ENCODE results near the gene KLK14.

The KLK14 gene

DNA sequence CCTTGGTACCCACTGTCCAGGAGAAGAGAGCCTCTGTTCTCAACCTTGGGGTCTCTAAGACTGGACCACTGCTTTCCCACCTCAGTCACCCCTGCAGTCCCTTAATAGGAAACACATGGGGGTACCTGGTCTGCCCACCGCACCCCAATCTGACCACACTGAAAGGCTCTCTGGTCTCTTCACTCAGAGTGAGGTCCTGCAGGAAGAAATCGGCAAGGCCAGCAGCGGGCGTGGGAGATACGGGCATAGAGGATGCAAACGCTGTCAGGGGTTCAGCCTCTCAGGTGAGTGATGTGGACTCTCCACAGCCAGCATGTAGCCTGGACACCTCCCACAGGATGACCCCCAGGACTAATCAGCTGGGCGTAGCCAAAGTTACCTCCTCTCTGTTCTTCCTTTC is 45.5 kb upstream of the KLK14 start:
- Histone ChIP-seq H3K9ac (ENCODE audit: low read depth, low read length, poor library complexity, severe bottlenecking) (no peak overlapping the region), H3K36me3 (ENCODE audit: insufficient read depth, low read length) (no peaks in the 10 kb centered on the region), H3K4me2 (ENCODE audit: low read depth, low read length, poor library complexity, severe bottlenecking) (no peak overlapping the region), H3K4me1 (ENCODE audit: insufficient read depth, low read length, poor library complexity, severe bottlenecking) (no peaks in the 10 kb centered on the region), H3F3A (ENCODE audit: low read depth) (no peaks in the 10 kb centered on the region), H4K20me1 (ENCODE audit: insufficient read depth, low read length, poor library complexity, severe bottlenecking) (no peaks in the 10 kb centered on the region), H3K79me2 (ENCODE audit: insufficient read depth, low read length) (no peaks in the 10 kb centered on the region), H2AFZ (ENCODE audit: low read length) (no peak overlapping the region), H3K4me3 (ENCODE audit: low read length, poor library complexity, severe bottlenecking) (no peak overlapping the region), H3K27me3 (ENCODE audit: insufficient read depth, low read length, poor library complexity, severe bottlenecking) (no peaks in the 10 kb centered on the region), H3K9me2 (replicated peaks; ENCODE audit: low read depth, low read length) (no peaks in the 10 kb centered on the region), H3K9me3 (ENCODE audit: insufficient read depth, low read depth, low read length) (no peaks in the 10 kb centered on the region)
- TF ChIP-seq EZH2phosphoT487 (IDR thresholded peaks at IDR 0.05; ENCODE audit: borderline replicate concordance): no peak
- TF ChIP-seq, protein P1, sequence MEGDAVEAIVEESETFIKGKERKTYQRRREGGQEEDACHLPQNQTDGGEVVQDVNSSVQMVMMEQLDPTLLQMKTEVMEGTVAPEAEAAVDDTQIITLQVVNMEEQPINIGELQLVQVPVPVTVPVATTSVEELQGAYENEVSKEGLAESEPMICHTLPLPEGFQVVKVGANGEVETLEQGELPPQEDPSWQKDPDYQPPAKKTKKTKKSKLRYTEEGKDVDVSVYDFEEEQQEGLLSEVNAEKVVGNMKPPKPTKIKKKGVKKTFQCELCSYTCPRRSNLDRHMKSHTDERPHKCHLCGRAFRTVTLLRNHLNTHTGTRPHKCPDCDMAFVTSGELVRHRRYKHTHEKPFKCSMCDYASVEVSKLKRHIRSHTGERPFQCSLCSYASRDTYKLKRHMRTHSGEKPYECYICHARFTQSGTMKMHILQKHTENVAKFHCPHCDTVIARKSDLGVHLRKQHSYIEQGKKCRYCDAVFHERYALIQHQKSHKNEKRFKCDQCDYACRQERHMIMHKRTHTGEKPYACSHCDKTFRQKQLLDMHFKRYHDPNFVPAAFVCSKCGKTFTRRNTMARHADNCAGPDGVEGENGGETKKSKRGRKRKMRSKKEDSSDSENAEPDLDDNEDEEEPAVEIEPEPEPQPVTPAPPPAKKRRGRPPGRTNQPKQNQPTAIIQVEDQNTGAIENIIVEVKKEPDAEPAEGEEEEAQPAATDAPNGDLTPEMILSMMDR (conservative IDR thresholded peaks at IDR 0.05; ENCODE audit: low read length): no peak

DNA sequence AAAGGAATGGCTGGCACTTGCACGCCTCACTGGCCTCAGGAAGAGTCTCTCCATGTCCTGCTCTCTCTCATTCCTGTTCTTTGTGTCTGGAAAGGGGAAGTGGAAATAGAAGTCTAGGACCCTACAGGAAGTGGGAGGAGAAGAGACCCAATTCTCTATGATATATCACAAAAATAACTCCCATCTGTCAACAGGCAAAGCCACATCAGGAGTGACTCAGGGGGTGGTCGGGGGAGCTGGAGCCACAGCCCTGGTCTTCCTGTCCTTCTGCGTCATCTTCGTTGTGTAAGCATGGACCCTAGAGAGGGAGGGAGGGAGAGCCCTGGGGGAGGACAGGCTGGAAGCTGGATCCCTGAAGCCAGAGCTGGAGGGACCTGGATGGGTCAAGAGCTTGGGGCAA is 45.1 kb upstream of the KLK14 start:
- Histone ChIP-seq H3K4me3 (ENCODE audit: low read length, poor library complexity, severe bottlenecking) (no peak overlapping the region), H3K4me2 (ENCODE audit: low read depth, low read length, poor library complexity, severe bottlenecking) (no peak overlapping the region), H3K79me2 (ENCODE audit: insufficient read depth, low read length) (no peaks in the 10 kb centered on the region), H3K9me3 (ENCODE audit: insufficient read depth, low read depth, low read length) (no peaks in the 10 kb centered on the region), H3K36me3 (ENCODE audit: insufficient read depth, low read length) (no peaks in the 10 kb centered on the region), H3F3A (ENCODE audit: low read depth) (no peaks in the 10 kb centered on the region), H2AFZ (ENCODE audit: low read length) (no peak overlapping the region), H3K27me3 (ENCODE audit: insufficient read depth, low read length, poor library complexity, severe bottlenecking) (no peaks in the 10 kb centered on the region), H3K9me2 (replicated peaks; ENCODE audit: low read depth, low read length) (no peaks in the 10 kb centered on the region), H4K20me1 (ENCODE audit: insufficient read depth, low read length, poor library complexity, severe bottlenecking) (no peaks in the 10 kb centered on the region), H3K9ac (ENCODE audit: low read depth, low read length, poor library complexity, severe bottlenecking) (no peak overlapping the region), H3K4me1 (ENCODE audit: insufficient read depth, low read length, poor library complexity, severe bottlenecking) (no peaks in the 10 kb centered on the region)
- TF ChIP-seq, protein P1 (conservative IDR thresholded peaks at IDR 0.05; ENCODE audit: low read length): no peak
- no peak for TF ChIP-seq EZH2phosphoT487 (IDR thresholded peaks at IDR 0.05; ENCODE audit: borderline replicate concordance)

DNA sequence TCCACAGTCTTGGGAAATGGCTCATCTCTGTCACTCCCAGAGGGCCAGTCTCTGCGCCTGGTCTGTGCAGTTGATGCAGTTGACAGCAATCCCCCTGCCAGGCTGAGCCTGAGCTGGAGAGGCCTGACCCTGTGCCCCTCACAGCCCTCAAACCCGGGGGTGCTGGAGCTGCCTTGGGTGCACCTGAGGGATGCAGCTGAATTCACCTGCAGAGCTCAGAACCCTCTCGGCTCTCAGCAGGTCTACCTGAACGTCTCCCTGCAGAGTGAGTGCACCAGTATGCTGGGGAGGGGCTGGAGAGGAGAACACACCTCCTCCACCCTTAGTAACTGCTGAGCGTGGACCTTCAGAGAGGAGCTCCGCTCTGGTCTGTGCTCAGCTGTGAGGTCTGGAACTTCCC is 44.3 kb upstream of the KLK14 start:
- no peaks in the 10 kb centered on the region for H3K4me1 ChIP-seq (ENCODE audit: insufficient read depth, low read length, poor library complexity, severe bottlenecking)
- no peaks in the 10 kb centered on the region for H3K79me2 ChIP-seq (ENCODE audit: insufficient read depth, low read length)
- TF ChIP-seq, protein P1 (conservative IDR thresholded peaks at IDR 0.05; ENCODE audit: low read length): no peak
- no peak for TF ChIP-seq EZH2phosphoT487 (IDR thresholded peaks at IDR 0.05; ENCODE audit: borderline replicate concordance)
- no peak overlapping the region for H3K9ac ChIP-seq (ENCODE audit: low read depth, low read length, poor library complexity, severe bottlenecking)
- H3F3A ChIP-seq (ENCODE audit: low read depth): no peaks in the 10 kb centered on the region
- no peaks in the 10 kb centered on the region for H3K9me2 ChIP-seq (replicated peaks; ENCODE audit: low read depth, low read length)
- H3K4me2 ChIP-seq (ENCODE audit: low read depth, low read length, poor library complexity, severe bottlenecking): no peak overlapping the region
- H2AFZ ChIP-seq (ENCODE audit: low read length): no peak overlapping the region
- no peaks in the 10 kb centered on the region for H3K9me3 ChIP-seq (ENCODE audit: insufficient read depth, low read depth, low read length)
- H4K20me1 ChIP-seq (ENCODE audit: insufficient read depth, low read length, poor library complexity, severe bottlenecking): no peaks in the 10 kb centered on the region
- H3K27me3 ChIP-seq (ENCODE audit: insufficient read depth, low read length, poor library complexity, severe bottlenecking): no peaks in the 10 kb centered on the region
- no peak overlapping the region for H3K4me3 ChIP-seq (ENCODE audit: low read length, poor library complexity, severe bottlenecking)
- no peaks in the 10 kb centered on the region for H3K36me3 ChIP-seq (ENCODE audit: insufficient read depth, low read length)

Measured in Loucy (cell line).